ENCODE data around the gene NIM1K.

NIM1K gene

GRCh38 chr5:43236653-43237355 is 44.8 kb downstream of the NIM1K start:
- no peak for TF ChIP-seq CTCF (IDR thresholded peaks at IDR 0.05; ENCODE audit: low read depth, low read length, missing control alignments)
- DNase-seq (ENCODE audit: low read depth), result no peak
- H3K4me3 ChIP-seq (ENCODE audit: low read depth, low read length), result no peak overlapping the region

- H3K4me3 ChIP-seq (ENCODE audit: low read depth, low read length), result no peak overlapping the region
- TF ChIP-seq CTCF (IDR thresholded peaks at IDR 0.05; ENCODE audit: low read depth, low read length, missing control alignments), result no peak
- no peak for DNase-seq (ENCODE audit: low read depth)
Measured at GRCh38 chr5:43242196-43242595, 50.2 kb downstream of the NIM1K start.

DNA sequence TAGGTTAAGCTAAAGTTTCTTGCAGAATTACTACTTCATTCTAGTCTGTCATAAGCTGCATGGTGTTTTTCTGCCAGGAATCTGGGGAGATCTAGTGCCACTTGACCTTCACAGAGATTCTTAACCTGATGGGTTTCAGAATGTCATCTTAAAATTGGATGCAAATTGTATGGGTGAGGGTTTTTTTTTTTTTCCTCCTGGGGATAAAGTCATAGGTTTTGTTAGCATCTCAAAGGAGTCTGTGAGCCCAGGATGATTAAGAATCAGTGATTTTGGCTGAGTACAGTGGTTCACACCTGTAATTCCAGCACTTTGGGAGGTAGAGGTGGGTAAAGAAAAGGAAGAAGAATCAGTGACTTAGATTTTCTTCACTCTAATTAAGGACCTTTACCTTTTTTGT is 51.2 kb downstream of the NIM1K start:
- no peak for DNase-seq (ENCODE audit: low read depth)
- no peak overlapping the region for H3K4me3 ChIP-seq (ENCODE audit: low read depth, low read length)
- no peak for TF ChIP-seq CTCF (IDR thresholded peaks at IDR 0.05; ENCODE audit: low read depth, low read length, missing control alignments)

GRCh38 chr5:43244823-43245565 is 53.0 kb downstream of the NIM1K start:
- DNase-seq (ENCODE audit: low read depth), result no peak
- no peak for TF ChIP-seq CTCF (IDR thresholded peaks at IDR 0.05; ENCODE audit: low read depth, low read length, missing control alignments)
- H3K4me3 ChIP-seq (ENCODE audit: low read depth, low read length), result peak overlapping the region; percentile 7; the same call in 1 of the 2 replicates

DNA sequence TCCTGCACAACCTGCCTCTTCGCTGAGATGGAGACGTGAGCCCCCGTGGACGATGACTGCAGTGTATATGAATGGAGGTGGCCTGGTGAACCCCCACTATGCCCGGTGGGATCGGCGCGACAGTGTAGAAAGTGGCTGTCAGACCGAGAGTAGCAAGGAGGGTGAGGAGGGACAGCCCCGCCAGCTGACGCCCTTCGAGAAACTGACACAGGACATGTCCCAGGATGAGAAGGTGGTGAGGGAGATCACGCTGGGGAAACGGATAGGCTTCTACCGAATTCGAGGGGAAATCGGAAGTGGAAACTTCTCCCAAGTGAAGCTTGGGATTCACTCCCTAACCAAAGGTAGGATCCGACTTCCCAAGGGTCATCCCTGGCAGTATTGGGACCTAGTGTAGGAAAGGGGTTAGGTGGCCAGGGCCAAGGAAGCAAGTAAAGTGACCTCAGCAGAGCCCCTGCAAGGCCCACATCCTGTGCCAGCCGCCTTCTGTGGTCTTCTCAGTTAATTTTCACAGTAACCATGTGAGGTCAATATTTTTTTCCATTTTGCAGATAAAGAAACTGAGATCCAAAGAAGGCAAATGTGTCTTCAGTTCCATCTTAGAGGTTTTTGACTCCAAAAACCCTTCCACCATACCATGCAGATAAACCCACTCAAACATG is 53.8 kb downstream of the NIM1K start:
- no peak for DNase-seq (ENCODE audit: low read depth)
- no peak for TF ChIP-seq CTCF (IDR thresholded peaks at IDR 0.05; ENCODE audit: low read depth, low read length, missing control alignments)
- H3K4me3 ChIP-seq (ENCODE audit: low read depth, low read length), result peak overlapping the region; percentile 7

GRCh38 chr5:43251754-43252153 is 59.7 kb downstream of the NIM1K start:
- TF ChIP-seq CTCF (IDR thresholded peaks at IDR 0.05; ENCODE audit: low read depth, low read length, missing control alignments), result no peak
- no peak overlapping the region for H3K4me3 ChIP-seq (ENCODE audit: low read depth, low read length)
- no peak for DNase-seq (ENCODE audit: low read depth)
